Breast epithelium (tissue), 4 donors: ENCODE results near the gene NTRK2. TPM values are rescaled to one million over a fixed set of nuclear protein-coding genes. Genes with fewer than 3 reads are reported as not detected.
A peak's percentile ranks its signal among the peaks of the same experiment; 100 is the strongest.

Source experiments
- DNase-seq, 2 donors: peaks; one replicate each; pipeline ENCODE4 v3.0.0-alpha.2; 2019; ENCODE audit warnings: low spot score in 2 of 2
- H3K27ac ChIP-seq, 2 donors: fragments of 200-600 bp; sonication (generic) in 1 of 2; one replicate each; pipeline ENCODE4 v1.5.1; 2016 to 2019; ENCODE audit warnings: mild to moderate bottlenecking in 1 of 2
- H3K27me3 ChIP-seq, 2 donors: fragments of 200-600 bp; sonication (generic) in 1 of 2; one replicate each; pipeline versions ENCODE4 v1.5.1 to v1.6.0; 2017 to 2019; ENCODE audit warnings: control low read depth in 1 of 2, mild to moderate bottlenecking in 1 of 2
- H3K36me3 ChIP-seq: fragments of 200-600 bp; one replicate; pipeline ENCODE4 v1.5.1; 2019
- H3K4me1 ChIP-seq, 2 donors: fragments of 200-600 bp; sonication (generic); one replicate each; pipeline ENCODE4 v1.5.1; 2016 to 2019; ENCODE audit warnings: control low read depth in 1 of 2
- H3K4me3 ChIP-seq, 3 donors: fragments of 200-600 bp; sonication (generic); 1 replicate in 2 of 3; 2 replicates in 1 of 3; pipeline ENCODE4 v1.5.1; 2016 to 2019; ENCODE audit warnings: mild to moderate bottlenecking in 3 of 3, moderate library complexity in 2 of 3
- H3K9me3 ChIP-seq, 2 donors: fragments of 200-600 bp; sonication (generic) in 1 of 2; one replicate each; pipeline ENCODE4 v1.5.1; 2016 to 2019; ENCODE audit warnings: control low read depth in 1 of 2
- CTCF ChIP-seq, 3 donors: fragments of 450-650 bp; IDR thresholded peaks; one replicate each; pipeline ENCODE4 v1.5.1; 2016 to 2017; ENCODE audit warnings: antibody characterized with exemption in 3 of 3, mild to moderate bottlenecking in 3 of 3, moderate library complexity in 3 of 3
- POLR2A ChIP-seq: fragments of 450-650 bp; IDR thresholded peaks from one replicate; pipeline ENCODE4 v1.6.1; 2016; ENCODE audit warnings: antibody characterized with exemption, mild to moderate bottlenecking, moderate library complexity
- POLR2AphosphoS5 ChIP-seq, 3 donors: sonication (generic); formaldehyde crosslinking; IDR thresholded peaks; one replicate each; pipeline ENCODE4 v1.6.1; 2017; ENCODE audit warnings: antibody characterized with exemption in 3 of 3
- intact Hi-C: fragments of 100-400 bp; cut with DNase I; formaldehyde crosslinking; loops from one replicate; pipeline ENCODE4 v1.15.1; 2023; ENCODE audit warnings: low total_unique reads
- total RNA-seq, 3 donors: library from RNA; depleted of rRNA; stranded (reverse); fragments of >200 nt; gene quantifications; one replicate each; pipeline ENCODE4 v1.1.0, GENCODE V29; 2016

Gene NTRK2
- total RNA-seq, 3 donors from 2014 or later, result 25.9 to 134 (median 112) TPM

DNA sequence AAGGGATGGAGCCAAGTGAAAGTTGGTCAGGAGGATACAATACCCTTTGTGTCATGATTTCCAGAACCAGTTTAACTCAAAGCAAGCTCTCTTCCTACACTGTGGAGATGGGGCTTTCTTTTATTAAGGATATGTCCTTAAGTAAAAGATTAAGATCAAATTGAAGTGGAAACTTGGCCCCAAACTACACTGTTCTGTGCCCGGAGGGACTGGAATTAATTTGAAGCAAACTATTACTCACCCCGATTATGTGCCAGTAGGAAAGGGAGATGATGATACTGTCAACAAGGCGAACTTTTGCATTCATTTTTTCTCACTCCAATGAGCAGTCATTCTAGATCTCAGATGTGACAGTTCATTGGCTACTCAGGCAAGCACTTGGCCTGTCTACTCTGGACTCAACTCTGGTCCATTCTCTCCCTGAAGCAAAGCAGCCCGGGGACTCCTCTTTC, 186.7 kb downstream of the NTRK2 start:
- DNase-seq, result peak in 1 of 2 donors; percentile 84
- H3K27me3 ChIP-seq, result no peaks in the 10 kb centered on the region
- no peaks in the 10 kb centered on the region for H3K9me3 ChIP-seq
- TF ChIP-seq CTCF (IDR thresholded peaks at IDR 0.05) (no peak), POLR2AphosphoS5 (IDR thresholded peaks at IDR 0.05) (peak in 1 of 3 donors; percentile 66)
- intact Hi-C loops, result no loop called here
- H3K4me3 ChIP-seq, result no peak overlapping the region
- H3K4me1 ChIP-seq, result peaks cover 2 to 22% of the 10 kb centered on the region in 2 donors
- H3K27ac ChIP-seq, result peak overlapping the region; percentile 84 to 92
- no peaks in the 10 kb centered on the region for H3K36me3 ChIP-seq

- H3K36me3 ChIP-seq, result no peaks in the 10 kb centered on the region
- peaks cover 2 to 21% of the 10 kb centered on the region in 2 donors for H3K4me1 ChIP-seq
- intact Hi-C loops, result no loop called here
- H3K9me3 ChIP-seq, result no peaks in the 10 kb centered on the region
- H3K4me3 ChIP-seq, result no peak overlapping the region
- H3K27me3 ChIP-seq, result no peaks in the 10 kb centered on the region
- peak overlapping the region; percentile 80 to 84 for H3K27ac ChIP-seq
- TF ChIP-seq POLR2A (no peak), CTCF (IDR thresholded peaks at IDR 0.05) (no peak), POLR2AphosphoS5 (IDR thresholded peaks at IDR 0.05) (no peak)
- no peak for DNase-seq
Observed at GRCh38 chr9:84857211-84857610, 187.7 kb downstream of the NTRK2 start.

DNA sequence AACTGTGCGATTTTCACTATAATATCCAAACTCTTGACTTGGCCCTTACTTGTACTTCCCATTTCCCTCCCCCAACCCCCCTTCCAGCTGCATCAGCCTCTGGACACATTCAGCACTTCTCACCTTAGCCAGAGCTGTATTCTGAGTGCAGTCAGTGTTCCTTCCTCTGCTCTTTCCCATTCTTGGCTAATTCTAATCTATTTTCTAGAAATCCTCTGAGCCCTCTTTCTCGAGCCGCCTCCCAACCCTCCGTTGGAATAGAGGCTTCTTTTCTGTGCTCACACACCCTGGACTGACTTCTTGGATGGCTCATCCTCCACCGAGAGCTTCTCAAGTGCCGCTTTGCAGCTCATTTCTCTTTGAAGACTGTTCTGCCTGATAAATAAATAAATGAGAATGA, 188.8 kb downstream of the NTRK2 start:
- H3K4me1 ChIP-seq, result peaks cover 2 to 17% of the 10 kb centered on the region in 2 donors
- DNase-seq, result no peak
- intact Hi-C loops, result no loop called here

GRCh38 chr9:84860249-84861115, 191.0 kb downstream of the NTRK2 start:
- Histone ChIP-seq H3K4me1 (peaks cover 2 to 12% of the 10 kb centered on the region in 2 donors), H3K27ac (peak overlapping the region; percentile 76 to 84)
- no peak for TF ChIP-seq POLR2A
- no peak for TF ChIP-seq CTCF (IDR thresholded peaks at IDR 0.05)
- no peak for TF ChIP-seq POLR2AphosphoS5 (IDR thresholded peaks at IDR 0.05)

More for the DNA sequence above, 188.8 kb downstream of the NTRK2 start:
- no peaks in the 10 kb centered on the region for H3K9me3 ChIP-seq
- no peak overlapping the region for H3K4me3 ChIP-seq
- H3K36me3 ChIP-seq, result no peaks in the 10 kb centered on the region
- TF ChIP-seq POLR2A (no peak), CTCF (IDR thresholded peaks at IDR 0.05) (no peak), POLR2AphosphoS5 (IDR thresholded peaks at IDR 0.05) (no peak)
- no peaks in the 10 kb centered on the region for H3K27me3 ChIP-seq
- peak overlapping the region; percentile 80 to 84 for H3K27ac ChIP-seq

GRCh38 chr9:84861455-84861854, 191.9 kb downstream of the NTRK2 start:
- H3K27ac ChIP-seq, result peak overlapping the region; percentile 79 to 84
- no peak for DNase-seq
- no peaks in the 10 kb centered on the region for H3K9me3 ChIP-seq
- TF ChIP-seq CTCF (IDR thresholded peaks at IDR 0.05) (no peak), POLR2A (no peak), POLR2AphosphoS5 (IDR thresholded peaks at IDR 0.05) (no peak)
- H3K4me3 ChIP-seq, result no peak overlapping the region
- peaks cover under 1 to 12% of the 10 kb centered on the region in 2 donors for H3K4me1 ChIP-seq
- no peaks in the 10 kb centered on the region for H3K36me3 ChIP-seq
- intact Hi-C loops, result no loop called here
- no peaks in the 10 kb centered on the region for H3K27me3 ChIP-seq

More at GRCh38 chr9:84860249-84861115, 191.0 kb downstream of the NTRK2 start:
- intact Hi-C loops, result no loop called here
- H3K36me3 ChIP-seq, result no peaks in the 10 kb centered on the region
- DNase-seq, result no peak
- no peaks in the 10 kb centered on the region for H3K9me3 ChIP-seq
- no peak overlapping the region for H3K4me3 ChIP-seq
- H3K27me3 ChIP-seq, result no peaks in the 10 kb centered on the region
